Coronary artery (tissue), 2 donors: ENCODE results near the gene SSR1.

Experiments used
- DNase-seq: peaks from one replicate; pipeline ENCODE4 v3.0.0-alpha.2; 2017; ENCODE audit warnings: low spot score
- H3K27ac ChIP-seq, 2 donors: fragments of 200-600 bp; sonication (generic); one replicate each; pipeline ENCODE4 v1.5.1; 2016 to 2019
- H3K4me3 ChIP-seq: fragments of 200-600 bp; sonication (generic); 2 replicates; pipeline ENCODE4 v1.5.1; 2016; ENCODE audit warnings: mild to moderate bottlenecking, moderate library complexity
- TF ChIP-seq, protein P1 (sequence below): fragments of 200-600 bp; sonication (generic); IDR thresholded peaks from one replicate; pipeline ENCODE4 v1.5.1; 2019; ENCODE audit warnings: antibody characterized with exemption

The SSR1 gene

DNA sequence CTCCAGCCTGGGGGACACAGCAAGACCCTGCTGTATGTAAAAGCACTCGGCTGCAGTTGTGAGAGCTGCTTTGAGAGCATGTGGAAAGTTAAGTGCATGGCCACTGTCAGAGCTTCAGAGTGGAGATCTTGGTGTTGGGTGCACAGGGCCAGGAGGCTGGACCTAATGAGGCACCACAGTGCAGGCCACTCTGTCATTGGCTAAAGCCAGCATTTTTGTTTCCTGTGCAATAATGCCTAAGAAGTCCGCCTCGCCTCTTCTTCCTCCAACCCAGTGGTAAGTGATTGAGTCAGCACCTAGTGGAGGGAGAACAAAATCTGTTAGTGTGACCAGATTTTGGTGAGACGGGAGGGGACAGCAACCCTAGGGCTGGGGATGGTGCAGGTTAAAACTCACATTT, 60.6 kb downstream of the SSR1 start:
- Histone ChIP-seq H3K4me3 (no peak overlapping the region), H3K27ac (peak overlapping the region in 1 of 2 donors; percentile 61)
- no peak for DNase-seq
- TF ChIP-seq, protein P1, sequence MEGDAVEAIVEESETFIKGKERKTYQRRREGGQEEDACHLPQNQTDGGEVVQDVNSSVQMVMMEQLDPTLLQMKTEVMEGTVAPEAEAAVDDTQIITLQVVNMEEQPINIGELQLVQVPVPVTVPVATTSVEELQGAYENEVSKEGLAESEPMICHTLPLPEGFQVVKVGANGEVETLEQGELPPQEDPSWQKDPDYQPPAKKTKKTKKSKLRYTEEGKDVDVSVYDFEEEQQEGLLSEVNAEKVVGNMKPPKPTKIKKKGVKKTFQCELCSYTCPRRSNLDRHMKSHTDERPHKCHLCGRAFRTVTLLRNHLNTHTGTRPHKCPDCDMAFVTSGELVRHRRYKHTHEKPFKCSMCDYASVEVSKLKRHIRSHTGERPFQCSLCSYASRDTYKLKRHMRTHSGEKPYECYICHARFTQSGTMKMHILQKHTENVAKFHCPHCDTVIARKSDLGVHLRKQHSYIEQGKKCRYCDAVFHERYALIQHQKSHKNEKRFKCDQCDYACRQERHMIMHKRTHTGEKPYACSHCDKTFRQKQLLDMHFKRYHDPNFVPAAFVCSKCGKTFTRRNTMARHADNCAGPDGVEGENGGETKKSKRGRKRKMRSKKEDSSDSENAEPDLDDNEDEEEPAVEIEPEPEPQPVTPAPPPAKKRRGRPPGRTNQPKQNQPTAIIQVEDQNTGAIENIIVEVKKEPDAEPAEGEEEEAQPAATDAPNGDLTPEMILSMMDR: no peak

- Histone ChIP-seq H3K27ac (peak overlapping the region in 1 of 2 donors; percentile 61), H3K4me3 (no peak overlapping the region)
- no peak for DNase-seq
- TF ChIP-seq, protein P1: no peak
These were observed 61.2 kb downstream of the SSR1 start for GRCh38 chr6:7251646-7252260.

DNA sequence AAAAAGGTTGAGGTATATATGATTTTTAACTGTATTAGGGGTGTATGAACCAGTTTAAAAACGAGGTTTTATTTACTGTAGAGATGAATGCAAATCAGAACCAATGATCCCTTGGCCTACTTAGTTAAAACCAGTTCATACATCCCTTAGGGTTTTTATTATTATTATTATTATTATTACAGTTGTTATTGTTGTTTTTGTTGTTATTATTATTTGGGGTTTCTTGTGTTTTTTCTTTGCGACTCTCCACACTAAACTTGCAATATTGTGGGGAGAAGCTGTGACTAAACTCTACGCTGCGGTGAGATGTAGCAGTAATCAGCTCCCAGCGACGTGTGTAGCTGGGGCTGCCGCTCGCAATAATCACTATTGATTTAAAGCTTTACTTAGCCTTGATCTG, 62.2 kb downstream of the SSR1 start:
- no peak overlapping the region for H3K4me3 ChIP-seq
- TF ChIP-seq, protein P1: no peak
- no peak overlapping the region for H3K27ac ChIP-seq
- DNase-seq: no peak

- no peak for DNase-seq
- no peak overlapping the region for H3K4me3 ChIP-seq
- H3K27ac ChIP-seq: no peak overlapping the region
- TF ChIP-seq, protein P1: no peak
These were observed 62.9 kb downstream of the SSR1 start for GRCh38 chr6:7249946-7250643.

- H3K27ac ChIP-seq: no peak overlapping the region
- TF ChIP-seq, protein P1: no peak
- DNase-seq: no peak
- no peak overlapping the region for H3K4me3 ChIP-seq
These were observed 63.6 kb downstream of the SSR1 start for GRCh38 chr6:7249391-7249790.

- no peak for DNase-seq
- TF ChIP-seq, protein P1: no peak
These were observed 65.2 kb downstream of the SSR1 start for GRCh38 chr6:7247828-7248227.

GRCh38 chr6:7247179-7247456, 65.9 kb downstream of the SSR1 start:
- no peak overlapping the region for H3K27ac ChIP-seq
- no peak for DNase-seq
- TF ChIP-seq, protein P1: no peak
- no peak overlapping the region for H3K4me3 ChIP-seq

More at GRCh38 chr6:7247828-7248227, 65.2 kb downstream of the SSR1 start:
- H3K27ac ChIP-seq: no peak overlapping the region
- H3K4me3 ChIP-seq: no peak overlapping the region
